Trophoblast cell (in vitro differentiated cells and primary cell): ENCODE data around the gene TSC2.

Experiments used
- DNase-seq, 2 donors: peaks; one replicate each; pipeline ENCODE4 v3.0.0-alpha.2; 2016
- H2AFZ ChIP-seq: 2 replicates; pipeline ENCODE4 v1.6.1; 2013; ENCODE audit warnings: low read length, moderate library complexity, mild to moderate bottlenecking; ENCODE audit not compliant: insufficient read depth, poor library complexity
- H2AK5ac ChIP-seq: 2 replicates; pipeline ENCODE4 v1.6.1; 2013; ENCODE audit warnings: mild to moderate bottlenecking, low read length
- H2BK120ac ChIP-seq: 2 replicates; pipeline ENCODE4 v1.6.1; 2013; ENCODE audit warnings: low read length, mild to moderate bottlenecking, moderate library complexity; ENCODE audit not compliant: insufficient read depth, poor library complexity
- H2BK12ac ChIP-seq: 2 replicates; pipeline ENCODE4 v1.6.1; 2013; ENCODE audit warnings: mild to moderate bottlenecking, low read length, moderate library complexity
- H2BK5ac ChIP-seq: 2 replicates; pipeline ENCODE4 v1.6.1; 2013; ENCODE audit warnings: low read length, low read depth, moderate library complexity, mild to moderate bottlenecking; ENCODE audit not compliant: poor library complexity
- H3K14ac ChIP-seq: 2 replicates; pipeline ENCODE4 v1.6.1; 2013; ENCODE audit warnings: mild to moderate bottlenecking, low read length
- H3K18ac ChIP-seq: 2 replicates; pipeline ENCODE4 v1.6.1; 2013; ENCODE audit warnings: mild to moderate bottlenecking, low read length
- H3K23ac ChIP-seq: 2 replicates; pipeline ENCODE4 v1.6.1; 2013; ENCODE audit warnings: low read length
- H3K27ac ChIP-seq: 2 replicates; pipeline ENCODE4 v1.5.1; 2013; ENCODE audit warnings: low read depth, mild to moderate bottlenecking, inconsistent platforms, low read length, moderate library complexity
- H3K27me3 ChIP-seq: 2 replicates; pipeline ENCODE4 v1.6.1; 2013; ENCODE audit warnings: inconsistent platforms, mild to moderate bottlenecking, low read length, moderate library complexity; ENCODE audit not compliant: insufficient read depth
- H3K36me3 ChIP-seq, 2 experiments: 1 replicate in 1 of 2; 2 replicates in 1 of 2; pipeline ENCODE4 v1.6.1; 2013; ENCODE audit warnings: low read length in 2 of 2, mild to moderate bottlenecking in 2 of 2, moderate library complexity in 1 of 2; ENCODE audit not compliant: insufficient read depth in 2 of 2, control insufficient read depth in 1 of 2
- H3K4ac ChIP-seq: 2 replicates; pipeline ENCODE4 v1.6.1; 2013; ENCODE audit warnings: low read depth, mild to moderate bottlenecking, low read length, moderate library complexity
- H3K4me1 ChIP-seq, 2 experiments: 1 replicate in 1 of 2; 2 replicates in 1 of 2; pipeline ENCODE4 v1.6.1; 2013; ENCODE audit warnings: low read length in 2 of 2, mild to moderate bottlenecking in 2 of 2, moderate library complexity in 1 of 2; ENCODE audit not compliant: insufficient read depth in 2 of 2, control insufficient read depth in 1 of 2
- H3K4me2 ChIP-seq: 2 replicates; pipeline ENCODE4 v1.6.1; 2013; ENCODE audit warnings: inconsistent platforms, mild to moderate bottlenecking, low read length, moderate library complexity
- H3K4me3 ChIP-seq: 2 replicates; pipeline ENCODE4 v1.5.1; 2013; ENCODE audit warnings: mild to moderate bottlenecking, low read depth, low read length, inconsistent platforms
- H3K79me1 ChIP-seq: one replicate; pipeline ENCODE4 v1.6.1; 2013; ENCODE audit warnings: low read length
- H3K79me2 ChIP-seq: 2 replicates; pipeline ENCODE4 v1.6.1; 2013; ENCODE audit warnings: low read length, mild to moderate bottlenecking; ENCODE audit not compliant: control insufficient read depth, insufficient read depth, poor library complexity
- H3K9ac ChIP-seq: 2 replicates; pipeline ENCODE4 v1.6.1; 2013; ENCODE audit warnings: mild to moderate bottlenecking, low read length
- H3K9me3 ChIP-seq: 2 replicates; pipeline ENCODE4 v1.6.1; 2013; ENCODE audit warnings: low read depth, mild to moderate bottlenecking, control low read depth, inconsistent platforms, low read length; ENCODE audit not compliant: insufficient read depth
- H4K12ac ChIP-seq: 2 replicates; pipeline ENCODE4 v1.6.1; 2013; ENCODE audit warnings: low read depth, mild to moderate bottlenecking, low read length, moderate library complexity
- H4K8ac ChIP-seq: 2 replicates; pipeline ENCODE4 v1.6.1; 2013; ENCODE audit warnings: low read depth, mild to moderate bottlenecking, low read length, moderate library complexity
- H4K91ac ChIP-seq: one replicate; pipeline ENCODE4 v1.6.1; 2013; ENCODE audit warnings: low read depth, mild to moderate bottlenecking, low read length, moderate library complexity
- WGBS: extraction: QIAGEN DNeasy Blood & Tissue Kit; methylation state at CpG from one replicate; pipeline ENCODE4 v1.1.7; 2013; ENCODE audit warnings: missing lambda C conversion rate; ENCODE audit not compliant: insufficient read length, insufficient coverage; ENCODE audit errors: extremely low coverage; 5-methylcytosine and 5-hydroxymethylcytosine counted together

Gene TSC2

GRCh38 chr16:2084895-2085625, 37.3 kb downstream of the TSC2 start:
- no CpG with 5 or more reads among the region's 29 CpGs for WGBS
- H3K14ac ChIP-seq, result no peak overlapping the region
- H4K8ac ChIP-seq, result no peak overlapping the region
- DNase-seq, result no peak
- no peak overlapping the region for H4K12ac ChIP-seq
- no peak overlapping the region for H3K27ac ChIP-seq
- H2BK5ac ChIP-seq, result no peak overlapping the region
- no peaks in the 10 kb centered on the region for H3K79me1 ChIP-seq
- no peak overlapping the region for H2BK12ac ChIP-seq
- no peak overlapping the region for H3K4me3 ChIP-seq
- H3K9me3 ChIP-seq, result peaks cover 3% of the 10 kb centered on the region
- no peak overlapping the region for H2AK5ac ChIP-seq
- no peaks in the 10 kb centered on the region for H3K27me3 ChIP-seq
- H3K9ac ChIP-seq, result no peak overlapping the region
- no peaks in the 10 kb centered on the region for H3K4me1 ChIP-seq
- H2BK120ac ChIP-seq, result no peak overlapping the region
- H3K79me2 ChIP-seq, result no peaks in the 10 kb centered on the region
- no peak overlapping the region for H3K18ac ChIP-seq
- H4K91ac ChIP-seq, result no peak overlapping the region
- H3K36me3 ChIP-seq, result peaks cover 90 to 92% of the 10 kb centered on the region in 2 experiments
- no peak overlapping the region for H3K4ac ChIP-seq
- no peak overlapping the region for H2AFZ ChIP-seq
- no peak overlapping the region for H3K23ac ChIP-seq
- no peak overlapping the region for H3K4me2 ChIP-seq

- Histone ChIP-seq H3K18ac (no peak overlapping the region), H3K9ac (no peak overlapping the region), H4K12ac (no peak overlapping the region), H3K79me2 (no peaks in the 10 kb centered on the region), H3K4ac (no peak overlapping the region), H3K79me1 (no peaks in the 10 kb centered on the region), H3K4me3 (no peak overlapping the region), H3K14ac (no peak overlapping the region), H3K27me3 (no peaks in the 10 kb centered on the region), H3K27ac (no peak overlapping the region), H3K23ac (no peak overlapping the region), H3K9me3 (peaks cover 3% of the 10 kb centered on the region), H2BK120ac (no peak overlapping the region), H2AK5ac (no peak overlapping the region), H2BK5ac (no peak overlapping the region), H3K4me2 (no peak overlapping the region), H2AFZ (no peak overlapping the region), H2BK12ac (no peak overlapping the region), H4K91ac (no peak overlapping the region), H3K36me3 (peaks cover 90 to 93% of the 10 kb centered on the region in 2 experiments), H4K8ac (no peak overlapping the region), H3K4me1 (peaks cover 0 to 4% of the 10 kb centered on the region in 2 experiments)
- WGBS, result no CpG with 5 or more reads among the region's 14 CpGs
- no peak for DNase-seq
These were observed 37.9 kb downstream of the TSC2 start for GRCh38 chr16:2085669-2086068.

DNA sequence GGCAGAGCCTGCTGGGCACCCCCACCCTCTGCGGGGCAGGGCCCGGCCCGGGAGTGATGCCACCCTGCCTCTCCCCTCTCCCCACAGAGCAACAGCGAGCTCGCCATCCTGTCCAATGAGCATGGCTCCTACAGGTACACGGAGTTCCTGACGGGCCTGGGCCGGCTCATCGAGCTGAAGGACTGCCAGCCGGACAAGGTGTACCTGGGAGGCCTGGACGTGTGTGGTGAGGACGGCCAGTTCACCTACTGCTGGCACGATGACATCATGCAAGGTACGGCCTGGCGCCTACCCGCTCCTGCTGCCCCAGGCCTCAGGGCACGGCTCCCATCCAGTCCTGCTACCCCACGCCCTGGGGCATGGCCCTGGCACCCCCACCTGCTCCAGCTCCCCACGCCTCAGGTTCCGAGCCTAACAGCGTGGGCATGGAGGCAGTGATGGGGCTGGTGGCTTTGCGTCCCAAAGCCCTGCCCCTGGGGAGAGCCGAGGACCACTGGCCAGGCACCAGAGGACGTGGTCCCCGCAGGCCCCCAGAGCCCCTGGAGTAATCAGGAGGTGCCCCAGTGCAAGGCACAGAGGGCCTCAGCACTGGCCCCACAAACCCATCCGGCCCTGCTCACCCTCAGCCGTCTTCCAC, 38.4 kb downstream of the TSC2 start:
- no peaks in the 10 kb centered on the region for H3K27me3 ChIP-seq
- no peak for DNase-seq
- peaks cover 85 to 88% of the 10 kb centered on the region in 2 experiments for H3K36me3 ChIP-seq
- H4K8ac ChIP-seq, result no peak overlapping the region
- H3K27ac ChIP-seq, result no peak overlapping the region
- H3K4me3 ChIP-seq, result peak overlapping the region; percentile 39
- no peak overlapping the region for H2BK12ac ChIP-seq
- no peak overlapping the region for H3K9ac ChIP-seq
- no peak overlapping the region for H3K23ac ChIP-seq
- H3K4me2 ChIP-seq, result no peak overlapping the region
- no peak overlapping the region for H4K91ac ChIP-seq
- H3K14ac ChIP-seq, result no peak overlapping the region
- H3K79me2 ChIP-seq, result no peaks in the 10 kb centered on the region
- no peak overlapping the region for H3K4ac ChIP-seq
- H3K9me3 ChIP-seq, result peaks cover 3% of the 10 kb centered on the region
- no CpG with 5 or more reads among the region's 27 CpGs for WGBS
- peaks cover 0 to 4% of the 10 kb centered on the region in 2 experiments for H3K4me1 ChIP-seq
- H3K18ac ChIP-seq, result no peak overlapping the region
- no peak overlapping the region for H2AK5ac ChIP-seq
- no peak overlapping the region for H4K12ac ChIP-seq
- H2BK5ac ChIP-seq, result no peak overlapping the region
- H3K79me1 ChIP-seq, result no peaks in the 10 kb centered on the region
- H2BK120ac ChIP-seq, result no peak overlapping the region
- no peak overlapping the region for H2AFZ ChIP-seq

DNA sequence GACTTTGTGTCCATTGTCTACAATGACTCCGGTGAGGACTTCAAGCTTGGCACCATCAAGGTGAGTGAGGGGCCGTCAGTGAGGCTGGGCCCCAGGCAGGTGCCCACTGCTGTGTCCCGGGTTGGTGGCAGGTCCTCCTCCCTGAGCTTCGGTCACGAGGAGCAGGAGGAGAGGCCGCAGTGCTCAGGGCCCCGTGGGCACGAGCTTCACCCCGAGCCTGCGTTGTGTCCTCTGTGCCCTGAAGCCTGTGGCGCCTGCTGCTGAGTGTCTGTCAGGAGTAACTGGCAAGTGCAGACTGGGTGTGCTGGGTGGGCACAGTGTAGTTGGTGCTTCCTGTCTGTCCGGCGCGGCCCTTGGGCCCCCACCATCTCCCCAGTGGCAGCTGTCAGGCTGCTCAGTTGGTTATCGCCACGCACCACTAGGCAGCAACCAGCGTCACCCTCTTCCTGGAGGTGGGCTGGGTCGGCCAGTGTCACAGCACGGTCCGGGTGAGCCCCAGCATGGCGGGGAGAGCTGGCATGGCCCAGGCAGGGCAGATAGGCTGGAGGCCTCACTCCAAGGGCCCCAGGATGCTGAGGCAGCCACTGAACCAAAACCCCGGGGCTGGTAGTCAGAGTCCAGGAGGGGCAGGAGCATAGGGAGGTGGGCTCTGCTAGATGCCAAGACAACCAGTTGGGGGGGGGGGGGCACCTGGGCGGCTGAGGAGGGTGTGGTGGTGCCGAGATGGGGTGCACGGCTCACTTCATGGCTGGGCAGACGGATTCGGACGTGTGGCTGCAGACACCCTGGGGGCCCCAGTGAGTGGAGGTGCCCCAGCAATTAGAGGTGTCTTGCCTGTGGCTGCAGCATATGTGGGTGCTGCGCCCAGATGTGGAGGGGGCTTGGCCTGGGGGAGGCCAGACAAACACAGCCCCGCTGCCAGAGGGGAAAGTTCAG, 39.3 kb downstream of the TSC2 start:
- DNase-seq, result no peak
- no peak overlapping the region for H3K4me2 ChIP-seq
- no peaks in the 10 kb centered on the region for H3K79me2 ChIP-seq
- H3K36me3 ChIP-seq, result peaks cover 76 to 81% of the 10 kb centered on the region in 2 experiments
- H3K4me3 ChIP-seq, result no peak overlapping the region
- no peak overlapping the region for H2BK12ac ChIP-seq
- H2AK5ac ChIP-seq, result no peak overlapping the region
- no peaks in the 10 kb centered on the region for H3K27me3 ChIP-seq
- H3K9me3 ChIP-seq, result peaks cover 3% of the 10 kb centered on the region
- WGBS, result no CpG with 5 or more reads among the region's 30 CpGs
- no peak overlapping the region for H3K27ac ChIP-seq
- no peak overlapping the region for H3K14ac ChIP-seq
- H3K9ac ChIP-seq, result no peak overlapping the region
- H4K12ac ChIP-seq, result no peak overlapping the region
- peaks cover 7 to 11% of the 10 kb centered on the region in 2 experiments for H3K4me1 ChIP-seq
- H3K79me1 ChIP-seq, result peaks cover 3% of the 10 kb centered on the region
- H2BK120ac ChIP-seq, result no peak overlapping the region
- H3K23ac ChIP-seq, result no peak overlapping the region
- H2BK5ac ChIP-seq, result no peak overlapping the region
- no peak overlapping the region for H4K91ac ChIP-seq
- H3K4ac ChIP-seq, result no peak overlapping the region
- no peak overlapping the region for H2AFZ ChIP-seq
- H3K18ac ChIP-seq, result no peak overlapping the region
- H4K8ac ChIP-seq, result no peak overlapping the region
